Natural killer cell (primary cell): ENCODE measurements around the gene TAPBP. TPM values are rescaled to one million over a fixed set of nuclear protein-coding genes. Genes with fewer than 3 reads are reported as not detected.

Source experiments
- ATAC-seq, 3 donors: fragments of 150-1000 bp in 2 of 3; fragments of 200-7000 bp in 1 of 3; cut with Tn5 transposase; 1 replicate in 1 of 3; 2 replicates in 2 of 3; pipeline ENCODE4 v1.10.0; 2021; ENCODE audit warnings: mild to moderate bottlenecking in 2 of 3, moderate library complexity in 2 of 3
- DNase-seq, 2 donors: peaks; one replicate each; pipeline versions ENCODE4 v3.0.0 to v3.0.0-alpha.2; 2013 to 2021; ENCODE audit warnings: mixed read lengths in 1 of 2
- H3K27ac ChIP-seq: one replicate; pipeline ENCODE4 v1.5.1; 2013; ENCODE audit warnings: mild to moderate bottlenecking, low read length
- H3K27me3 ChIP-seq: one replicate; pipeline ENCODE4 v1.6.1; 2013; ENCODE audit warnings: low read length; ENCODE audit not compliant: control insufficient read depth, insufficient read depth
- H3K36me3 ChIP-seq: one replicate; pipeline ENCODE4 v1.6.1; 2013; ENCODE audit warnings: low read length; ENCODE audit not compliant: control insufficient read depth, insufficient read depth
- H3K4me1 ChIP-seq: one replicate; pipeline ENCODE4 v1.6.1; 2013; ENCODE audit warnings: low read length; ENCODE audit not compliant: control insufficient read depth, insufficient read depth
- H3K4me3 ChIP-seq: one replicate; pipeline ENCODE4 v1.5.1; 2013; ENCODE audit warnings: low read length
- H3K9me3 ChIP-seq: one replicate; pipeline ENCODE4 v1.6.1; 2013; ENCODE audit warnings: low read length; ENCODE audit not compliant: control insufficient read depth, insufficient read depth
- H3K27ac Mint-ChIP-seq, 2 donors: one replicate each; pipeline ENCODE4 v1.8.0; 2022; ENCODE audit warnings: mild to moderate bottlenecking in 2 of 2, mixed read lengths in 2 of 2, moderate library complexity in 1 of 2
- H3K27me3 Mint-ChIP-seq, 2 donors: one replicate each; pipeline ENCODE4 v1.8.0; 2022; ENCODE audit warnings: low read depth in 2 of 2, mixed read lengths in 2 of 2
- H3K36me3 Mint-ChIP-seq: one replicate; pipeline ENCODE4 v1.8.0; 2022; ENCODE audit warnings: mixed read lengths
- H3K4me1 Mint-ChIP-seq, 2 donors: one replicate each; pipeline ENCODE4 v1.8.0; 2022; ENCODE audit warnings: mixed read lengths in 2 of 2
- H3K4me3 Mint-ChIP-seq: one replicate; pipeline ENCODE4 v1.8.0; 2022; ENCODE audit warnings: mild to moderate bottlenecking, moderate library complexity, mixed read lengths
- H3K9me3 Mint-ChIP-seq, 2 donors: one replicate each; pipeline ENCODE4 v1.8.0; 2022; ENCODE audit warnings: mixed read lengths in 2 of 2
- CTCF ChIP-seq: fragments of 200-600 bp; IDR thresholded peaks from one replicate; pipeline ENCODE4 v1.8.0; 2022; ENCODE audit warnings: antibody characterized with exemption
- WGBS: methylation state at CpG from one replicate; pipeline ENCODE4 v1.1.7; 2013; ENCODE audit warnings: missing lambda C conversion rate; ENCODE audit not compliant: insufficient coverage; 5-methylcytosine and 5-hydroxymethylcytosine counted together
- intact Hi-C: fragments of 100-400 bp; cut with micrococcal nuclease; formaldehyde crosslinking; loops from one replicate; pipeline ENCODE4 v1.14.2; 2022
- total RNA-seq, 4 donors: library from RNA; stranded (reverse); fragments of 120-200 nt in 1 of 4; gene quantifications; one replicate each; pipeline versions ENCODE4 v1.2.3 to v1.2.4, GENCODE V29; 2013 to 2022

Gene TAPBP
- total RNA-seq, 3 donors from 2014 or later (not counting 1 experiment from before 2014, with no cell fraction given) = 404 to 457 (median 446) TPM

GRCh38 chr6:33305052-33305451 lies 8.8 kb downstream of the TAPBP start:
- Mint-ChIP-seq H3K4me3 (no peak overlapping the region), H3K27me3 (no peaks in the 10 kb centered on the region), H3K4me1 (peaks cover 27 to 54% of the 10 kb centered on the region in 2 donors), H3K27ac (peak overlapping the region; percentile 9 to 45), H3K9me3 (no peaks in the 10 kb centered on the region), H3K36me3 (no peaks in the 10 kb centered on the region)
- Histone ChIP-seq H3K9me3 (no peaks in the 10 kb centered on the region), H3K27ac (no peak overlapping the region), H3K27me3 (no peaks in the 10 kb centered on the region), H3K4me3 (no peak overlapping the region), H3K4me1 (peaks cover 20% of the 10 kb centered on the region), H3K36me3 (peaks cover 50% of the 10 kb centered on the region)
- intact Hi-C loops = no loop called here
- WGBS = 95% methylated on average over 8 of the region's 8 CpGs
- TF ChIP-seq CTCF = no peak
- ATAC-seq (no peak), DNase-seq (no peak)

GRCh38 chr6:33304216-33304615 lies 9.7 kb downstream of the TAPBP start:
- TF ChIP-seq CTCF = no peak

GRCh38 chr6:33301877-33302276 lies 12.0 kb downstream of the TAPBP start:
- Histone ChIP-seq H3K9me3 (no peaks in the 10 kb centered on the region), H3K4me3 (no peak overlapping the region), H3K4me1 (peaks cover 39% of the 10 kb centered on the region), H3K27ac (no peak overlapping the region), H3K36me3 (peaks cover 41% of the 10 kb centered on the region), H3K27me3 (no peaks in the 10 kb centered on the region)
- Mint-ChIP-seq H3K36me3 (no peaks in the 10 kb centered on the region), H3K27me3 (no peaks in the 10 kb centered on the region), H3K4me1 (peaks cover 43 to 72% of the 10 kb centered on the region in 2 donors), H3K27ac (peak overlapping the region; percentile 99), H3K4me3 (no peak overlapping the region), H3K9me3 (no peaks in the 10 kb centered on the region)
- ATAC-seq (no peak), DNase-seq (no peak)
- WGBS = 88% methylated on average over 1 of the region's 3 CpGs
- no peak for TF ChIP-seq CTCF
- intact Hi-C loops = no loop called here

More at GRCh38 chr6:33304216-33304615, 9.7 kb downstream of the TAPBP start:
- no peaks in the 10 kb centered on the region for H3K27me3 ChIP-seq
- H3K4me1 ChIP-seq = peaks cover 26% of the 10 kb centered on the region
- H3K36me3 Mint-ChIP-seq = no peaks in the 10 kb centered on the region
- intact Hi-C loops = no loop called here
- H3K36me3 ChIP-seq = peaks cover 50% of the 10 kb centered on the region
- peaks cover 36 to 63% of the 10 kb centered on the region in 2 donors for H3K4me1 Mint-ChIP-seq
- peak overlapping the region in 1 of 2 donors; percentile 65 for H3K27ac Mint-ChIP-seq
- no peak overlapping the region for H3K27ac ChIP-seq
- ATAC-seq (no peak), DNase-seq (no peak)
- WGBS = 97% methylated on average over 15 of the region's 16 CpGs
- H3K27me3 Mint-ChIP-seq = no peaks in the 10 kb centered on the region
- no peak overlapping the region for H3K4me3 ChIP-seq
- H3K4me3 Mint-ChIP-seq = no peak overlapping the region
- no peaks in the 10 kb centered on the region for H3K9me3 Mint-ChIP-seq
- no peaks in the 10 kb centered on the region for H3K9me3 ChIP-seq
